GM12878 (cell line): Measurements from ENCODE around the gene CAMK4. TPM values are rescaled to one million over a fixed set of nuclear protein-coding genes. Genes with fewer than 3 reads are reported as not detected.

Source experiments
- ATAC-seq: fragments of 200-7000 bp; cut with Tn5 transposase; 3 replicates; pipeline ENCODE4 v1.9.1; 2020; ENCODE audit warnings: mild to moderate bottlenecking, moderate library complexity
- BruUV-seq: library from RNA; stranded (reverse); fragments of 400-500 nt; replicated peaks from 2 replicates; lab custom pipeline; 2021; lab: Mats Ljungman, UMichigan
- CTCF ChIA-PET: fragments of 300-600 bp; sonication (Branson Sonifier 250); formaldehyde crosslinking; extraction: SDS; loops from one replicate; lab custom pipeline; 2021; ENCODE audit warnings: inconsistent platforms; lab: Yijun Ruan, JAX
- POLR2A ChIA-PET: fragments of 350-600 bp; formaldehyde crosslinking; extraction: SDS; loops from one replicate; lab custom pipeline; 2021; ENCODE audit warnings: inconsistent platforms; lab: Charles Lee
- RAD21 ChIA-PET: fragments of 300-600 bp; sonication (Branson Sonifier 250); formaldehyde crosslinking; loops from one replicate; lab custom pipeline; 2023; ENCODE audit warnings: antibody characterized with exemption; ENCODE audit not compliant: unreplicated experiment; lab: Charles Lee
- SMC1A ChIA-PET: fragments of 300-600 bp; sonication (Branson Sonifier 250); formaldehyde crosslinking; loops from one replicate; lab custom pipeline; 2023; ENCODE audit not compliant: unreplicated experiment, uncharacterized antibody; lab: Charles Lee
- DNase-seq: peaks from one replicate; pipeline ENCODE4 v3.0.0-alpha.2; 2011; ENCODE audit warnings: low read depth, low spot score
- FAIRE-seq: peaks from 3 replicates; lab custom pipeline; 2011; peaks lifted over from hg19 to GRCh38; lab: Jason Lieb, UNC
- H2AFZ ChIP-seq: 2 replicates; pipeline ENCODE4 v1.6.0; 2011; ENCODE audit warnings: low read depth, low read length, control low read depth; ENCODE audit not compliant: control insufficient read depth
- H3K27ac ChIP-seq: 2 replicates; pipeline ENCODE4 v1.5.1; 2011; ENCODE audit warnings: control low read depth; ENCODE audit not compliant: control insufficient read depth, insufficient read depth
- H3K27me3 ChIP-seq, 2 experiments: replicated peaks in 1 of 2; 2 replicates each; pipeline versions ENCODE4 v1.6.0 to v1.6.1; 2011; ENCODE audit warnings: low read length in 1 of 2; ENCODE audit not compliant: control insufficient read depth in 2 of 2, insufficient read depth in 2 of 2
- H3K36me3 ChIP-seq, 2 experiments: 2 replicates each; pipeline ENCODE4 v1.5.1; 2011; ENCODE audit warnings: low read length in 1 of 2; ENCODE audit not compliant: control insufficient read depth in 2 of 2, insufficient read depth in 2 of 2
- H3K4me1 ChIP-seq: 2 replicates; pipeline ENCODE4 v1.6.1; 2011; ENCODE audit warnings: mild to moderate bottlenecking, low read length, moderate library complexity, mixed read lengths; ENCODE audit not compliant: control insufficient read depth, insufficient read depth
- H3K4me2 ChIP-seq: 2 replicates; pipeline ENCODE4 v1.6.0; 2011; ENCODE audit warnings: control low read depth; ENCODE audit not compliant: control insufficient read depth, insufficient read depth
- H3K4me3 ChIP-seq: fragments of 200-600 bp; sonication (generic); 2 replicates; pipeline ENCODE4 v1.5.1; 2016
- H3K79me2 ChIP-seq: 2 replicates; pipeline ENCODE4 v1.6.0; 2011; ENCODE audit warnings: low read length; ENCODE audit not compliant: control insufficient read depth, insufficient read depth
- H3K9ac ChIP-seq: 2 replicates; pipeline ENCODE4 v1.8.0; 2011; ENCODE audit warnings: low read length, control low read depth, mixed read lengths; ENCODE audit not compliant: control insufficient read depth, insufficient read depth
- H3K9me3 ChIP-seq: replicated peaks from 3 replicates; pipeline ENCODE4 v1.5.1; 2011; ENCODE audit warnings: mild to moderate bottlenecking, low read length; ENCODE audit not compliant: control insufficient read depth, insufficient read depth
- H4K20me1 ChIP-seq: 2 replicates; pipeline ENCODE4 v1.6.0; 2011; ENCODE audit not compliant: control insufficient read depth, insufficient read depth
- CBX3 ChIP-seq: fragments of 200-600 bp; sonication (generic); IDR thresholded peaks from 2 replicates; pipeline ENCODE4 v1.6.1; 2016; ENCODE audit warnings: low read depth, borderline replicate concordance
- CHD1 ChIP-seq: IDR thresholded peaks from 2 replicates; pipeline ENCODE4 v1.6.1; 2012; ENCODE audit warnings: low read depth, low read length, improper control_type of control experiment
- CREM ChIP-seq: IDR thresholded peaks from 2 replicates; pipeline ENCODE4 v1.6.1; 2014; ENCODE audit warnings: antibody characterized with exemption, low read depth
- FOS ChIP-seq: IDR thresholded peaks from 3 replicates; pipeline ENCODE4 v1.6.1; 2011; ENCODE audit warnings: borderline replicate concordance; ENCODE audit not compliant: insufficient read length; ENCODE audit errors: extremely low read depth
- HDAC6 ChIP-seq: fragments of 200-600 bp; sonication (generic); IDR thresholded peaks from one replicate; pipeline ENCODE4 v1.8.0; 2017; ENCODE audit warnings: antibody characterized with exemption; ENCODE audit not compliant: unreplicated experiment
- HDGF ChIP-seq: fragments of 450-650 bp; IDR thresholded peaks from 2 replicates; pipeline ENCODE4 v1.6.1; 2016; ENCODE audit warnings: antibody characterized with exemption
- POLR2AphosphoS5 ChIP-seq: IDR thresholded peaks from 2 replicates; pipeline ENCODE4 v1.6.1; 2011; ENCODE audit warnings: mild to moderate bottlenecking, low read length, inconsistent platforms
- RAD21 ChIP-seq: IDR thresholded peaks from 2 replicates; pipeline ENCODE4 v1.6.1; 2011; ENCODE audit warnings: mild to moderate bottlenecking, low read depth, low read length, moderate library complexity; ENCODE audit not compliant: insufficient read depth
- RFX5 ChIP-seq: IDR thresholded peaks from 2 replicates; pipeline ENCODE4 v1.6.1; 2011; ENCODE audit warnings: low read depth, low read length, improper control_type of control experiment
- SP1 ChIP-seq: IDR thresholded peaks from one replicate; pipeline ENCODE4 v1.6.1; 2011; ENCODE audit warnings: low read depth, low read length
- SREBF2 ChIP-seq: IDR thresholded peaks from 2 replicates; pipeline ENCODE4 v1.6.1; 2012; ENCODE audit warnings: mild to moderate bottlenecking, low read length
- TBL1XR1 ChIP-seq: IDR thresholded peaks from 2 replicates; pipeline ENCODE4 v1.6.1; 2012; ENCODE audit warnings: low read depth, low read length, improper control_type of control experiment
- TCF7 ChIP-seq: IDR thresholded peaks from 2 replicates; pipeline ENCODE4 v1.6.1; 2014; ENCODE audit warnings: antibody characterized with exemption, borderline replicate concordance
- ZNF274 ChIP-seq: IDR thresholded peaks from one replicate; pipeline ENCODE4 v1.8.0; 2011; ENCODE audit not compliant: insufficient read length, insufficient read depth
- WGBS: methylation state at CpG from one replicate; pipeline ENCODE4 v1.1.6; 2016; ENCODE audit warnings: low lambda C conversion rate; ENCODE audit not compliant: insufficient replicate concordance, insufficient coverage; ENCODE audit errors: missing lambda C conversion rate; 5-methylcytosine and 5-hydroxymethylcytosine counted together
- in situ Hi-C: fragments of 300-500 bp; cut with MboI; formaldehyde crosslinking; loops from 9 replicates; pipeline ENCODE4 v1.14.3; 2018; ENCODE audit warnings: mixed read lengths
- intact Hi-C: fragments of 100-400 bp; cut with micrococcal nuclease; formaldehyde crosslinking; loops from one replicate; pipeline ENCODE4 v1.14.2; 2022; ENCODE audit not compliant: unreplicated experiment
- polyA plus RNA-seq, 11 experiments: library from polyadenylated mRNA; depleted of rRNA in 4 of 11; unstranded in 6 of 11; stranded (reverse) in 5 of 11; fragments of >200 nt; fragmentation: Nextera tagmentation in 4 of 11; fragmentation: Illumina TruSeq in 1 of 11; extraction: Ambion mirVana in 4 of 11; extraction: Trizol in 1 of 11; gene quantifications; 1 replicate in 1 of 11; 2 replicates in 10 of 11; pipeline versions ENCODE4 v1.2.1 to v1.2.3, GENCODE V29; 2011 to 2016; ENCODE audit warnings: inconsistent platforms in 2 of 11, missing spikeins in 2 of 11, low read depth in 1 of 11
- total RNA-seq, 4 experiments: library from RNA; depleted of rRNA in 3 of 4; stranded (reverse); fragments of >200 nt in 3 of 4; fragmentation: Illumina TruSeq in 1 of 4; extraction: Trizol in 1 of 4; gene quantifications; 2 replicates each; pipeline versions ENCODE4 v1.2.1 to v1.2.3, GENCODE V29; 2013 to 2021
- TF ChIP-seq, protein P1 (sequence below): IDR thresholded peaks from 2 replicates; pipeline ENCODE4 v1.6.1; 2012; ENCODE audit warnings: low read depth, low read length, improper control_type of control experiment
- TF ChIP-seq, protein P2 (sequence below): fragments of 450-650 bp; IDR thresholded peaks from 2 replicates; pipeline ENCODE4 v1.6.1; 2016; ENCODE audit warnings: mild to moderate bottlenecking
- TF ChIP-seq, protein P3 (sequence below): IDR thresholded peaks from 2 replicates; pipeline ENCODE4 v1.6.1; 2011; ENCODE audit warnings: mild to moderate bottlenecking, low read depth, low read length, moderate library complexity; ENCODE audit not compliant: insufficient replicate concordance
- TF ChIP-seq, protein P4 (sequence below): fragments of 450-650 bp; IDR thresholded peaks from 2 replicates; pipeline ENCODE4 v1.6.1; 2017; ENCODE audit warnings: mild to moderate bottlenecking, low read depth, inconsistent platforms; ENCODE audit not compliant: poor library complexity, severe bottlenecking

The CAMK4 gene
- total and polyA plus RNA-seq, 10 of the 15 experiments (the other 5 are each of a cell fraction or from before 2014, with no cell fraction given), result 13.3 to 51.9 (median 35.3) TPM

DNA sequence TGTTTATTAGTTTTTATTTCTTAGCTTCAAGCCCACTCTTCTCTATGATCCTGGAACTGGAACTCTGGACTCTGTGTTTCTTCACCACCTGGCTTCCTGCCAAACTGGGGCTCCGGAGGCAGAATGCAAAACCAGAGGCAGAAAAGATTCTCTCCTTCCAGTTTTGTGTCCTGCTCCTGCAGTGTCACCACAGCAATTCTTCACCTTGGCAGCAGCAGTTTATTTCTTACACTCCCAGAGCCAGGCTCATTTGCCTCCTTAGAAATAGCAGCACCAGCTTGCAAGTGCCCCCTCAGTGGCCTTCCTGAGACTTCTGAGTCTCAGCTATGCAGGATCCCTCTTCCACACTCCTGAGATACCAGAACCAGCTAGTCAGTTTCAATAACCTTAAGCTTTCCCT, 26.7 kb upstream of the CAMK4 start (continued):
- TF ChIP-seq, protein P1, sequence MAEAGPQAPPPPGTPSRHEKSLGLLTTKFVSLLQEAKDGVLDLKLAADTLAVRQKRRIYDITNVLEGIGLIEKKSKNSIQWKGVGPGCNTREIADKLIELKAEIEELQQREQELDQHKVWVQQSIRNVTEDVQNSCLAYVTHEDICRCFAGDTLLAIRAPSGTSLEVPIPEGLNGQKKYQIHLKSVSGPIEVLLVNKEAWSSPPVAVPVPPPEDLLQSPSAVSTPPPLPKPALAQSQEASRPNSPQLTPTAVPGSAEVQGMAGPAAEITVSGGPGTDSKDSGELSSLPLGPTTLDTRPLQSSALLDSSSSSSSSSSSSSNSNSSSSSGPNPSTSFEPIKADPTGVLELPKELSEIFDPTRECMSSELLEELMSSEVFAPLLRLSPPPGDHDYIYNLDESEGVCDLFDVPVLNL, result no peak
- TF ChIP-seq RFX5 (no peak), POLR2AphosphoS5 (no peak), TBL1XR1 (no peak), CREM (no peak), HDAC6 (no peak), TCF7 (no peak), SP1 (no peak)
- TF ChIP-seq, all 136 proteins: peak for 0

DNA sequence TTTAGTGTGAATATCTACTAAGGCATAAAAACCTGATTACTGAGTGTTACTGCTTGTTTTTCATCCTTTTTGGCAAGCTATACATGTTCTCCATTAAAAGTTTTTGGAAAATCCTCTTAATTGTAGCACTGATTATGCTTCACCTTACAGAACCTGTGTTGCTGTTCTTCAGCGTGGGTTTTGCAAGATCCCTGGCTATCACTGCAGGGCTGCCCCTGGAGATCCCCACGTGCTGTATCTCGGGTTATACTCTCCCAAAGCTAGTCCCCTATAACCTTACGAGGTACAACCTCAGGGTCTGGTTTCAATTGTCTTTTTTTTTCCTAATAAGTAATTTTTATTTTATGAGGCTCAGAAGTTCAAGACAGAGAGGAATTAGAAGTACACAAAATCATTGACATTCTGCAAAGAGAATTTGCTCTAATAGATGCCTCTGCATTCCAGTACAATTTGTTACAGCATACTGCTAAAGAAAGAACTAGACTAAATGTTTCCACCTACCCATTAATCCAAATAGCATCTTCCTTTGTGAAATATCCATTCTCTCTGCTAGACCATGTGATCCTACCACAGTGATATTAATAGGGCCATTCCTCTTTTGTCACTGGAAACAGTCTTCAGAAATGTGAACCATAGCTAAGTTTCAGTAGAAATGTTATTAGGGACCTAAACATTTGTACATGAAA, 25.8 kb upstream of the CAMK4 start:
- no peak for ATAC-seq
- TF ChIP-seq, protein P2, sequence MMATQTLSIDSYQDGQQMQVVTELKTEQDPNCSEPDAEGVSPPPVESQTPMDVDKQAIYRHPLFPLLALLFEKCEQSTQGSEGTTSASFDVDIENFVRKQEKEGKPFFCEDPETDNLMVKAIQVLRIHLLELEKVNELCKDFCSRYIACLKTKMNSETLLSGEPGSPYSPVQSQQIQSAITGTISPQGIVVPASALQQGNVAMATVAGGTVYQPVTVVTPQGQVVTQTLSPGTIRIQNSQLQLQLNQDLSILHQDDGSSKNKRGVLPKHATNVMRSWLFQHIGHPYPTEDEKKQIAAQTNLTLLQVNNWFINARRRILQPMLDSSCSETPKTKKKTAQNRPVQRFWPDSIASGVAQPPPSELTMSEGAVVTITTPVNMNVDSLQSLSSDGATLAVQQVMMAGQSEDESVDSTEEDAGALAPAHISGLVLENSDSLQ, result no peak
- no peak for TF ChIP-seq CBX3
- no peak for TF ChIP-seq FOS
- TF ChIP-seq HDGF, result no peak
- TF ChIP-seq, protein P3, sequence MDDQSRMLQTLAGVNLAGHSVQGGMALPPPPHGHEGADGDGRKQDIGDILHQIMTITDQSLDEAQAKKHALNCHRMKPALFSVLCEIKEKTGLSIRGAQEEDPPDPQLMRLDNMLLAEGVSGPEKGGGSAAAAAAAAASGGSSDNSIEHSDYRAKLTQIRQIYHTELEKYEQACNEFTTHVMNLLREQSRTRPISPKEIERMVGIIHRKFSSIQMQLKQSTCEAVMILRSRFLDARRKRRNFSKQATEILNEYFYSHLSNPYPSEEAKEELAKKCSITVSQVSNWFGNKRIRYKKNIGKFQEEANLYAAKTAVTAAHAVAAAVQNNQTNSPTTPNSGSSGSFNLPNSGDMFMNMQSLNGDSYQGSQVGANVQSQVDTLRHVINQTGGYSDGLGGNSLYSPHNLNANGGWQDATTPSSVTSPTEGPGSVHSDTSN, result no peak
- no peak for TF ChIP-seq ZNF274
- TF ChIP-seq, protein P4, sequence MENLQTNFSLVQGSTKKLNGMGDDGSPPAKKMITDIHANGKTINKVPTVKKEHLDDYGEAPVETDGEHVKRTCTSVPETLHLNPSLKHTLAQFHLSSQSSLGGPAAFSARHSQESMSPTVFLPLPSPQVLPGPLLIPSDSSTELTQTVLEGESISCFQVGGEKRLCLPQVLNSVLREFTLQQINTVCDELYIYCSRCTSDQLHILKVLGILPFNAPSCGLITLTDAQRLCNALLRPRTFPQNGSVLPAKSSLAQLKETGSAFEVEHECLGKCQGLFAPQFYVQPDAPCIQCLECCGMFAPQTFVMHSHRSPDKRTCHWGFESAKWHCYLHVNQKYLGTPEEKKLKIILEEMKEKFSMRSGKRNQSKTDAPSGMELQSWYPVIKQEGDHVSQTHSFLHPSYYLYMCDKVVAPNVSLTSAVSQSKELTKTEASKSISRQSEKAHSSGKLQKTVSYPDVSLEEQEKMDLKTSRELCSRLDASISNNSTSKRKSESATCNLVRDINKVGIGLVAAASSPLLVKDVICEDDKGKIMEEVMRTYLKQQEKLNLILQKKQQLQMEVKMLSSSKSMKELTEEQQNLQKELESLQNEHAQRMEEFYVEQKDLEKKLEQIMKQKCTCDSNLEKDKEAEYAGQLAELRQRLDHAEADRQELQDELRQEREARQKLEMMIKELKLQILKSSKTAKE, result no peak
- TF ChIP-seq SREBF2, result no peak
- no peak for TF ChIP-seq RAD21
- no peak for TF ChIP-seq CHD1

More for the DNA sequence above, 25.8 kb upstream of the CAMK4 start:
- BruUV-seq, result no TSS peak
- Histone ChIP-seq H3K36me3 (no peaks in the 10 kb centered on the region), H3K9ac (no peak overlapping the region), H3K4me2 (no peak overlapping the region), H3K79me2 (no peaks in the 10 kb centered on the region), H3K4me3 (no peak overlapping the region), H3K27me3 (no peaks in the 10 kb centered on the region), H3K27ac (no peak overlapping the region), H4K20me1 (no peaks in the 10 kb centered on the region), H3K4me1 (peaks cover 13% of the 10 kb centered on the region), H2AFZ (no peak overlapping the region), H3K9me3 (no peaks in the 10 kb centered on the region)
- SMC1A ChIA-PET, result interaction anchor here (0.6 to 3.3 kb wide), 7 partner anchors 8 to 313 kb away, joined by 3 to 11 read pairs (median 3); partner anchors contain the start of gene CAMK4
- no peak for FAIRE-seq
- intact Hi-C loops (no loop called here), in situ Hi-C loops (no loop called here)
- RAD21 ChIA-PET, result interaction anchor here (0.9 to 1.3 kb wide), 2 partner anchors 25 to 40 kb away, joined by 3 read pairs; no protein-coding TSS in a partner anchor
- 79% methylated on average over 4 of the region's 4 CpGs for WGBS
- CTCF ChIA-PET, result interaction anchor here (1.3 kb wide), 1 partner anchor 37 kb away, joined by 4 read pairs; no protein-coding TSS in a partner anchor
- DNase-seq, result no peak
- POLR2A ChIA-PET, result no interaction called here
